HepG2 (cell line): Measurements from ENCODE around the gene CTLA4. TPM values are rescaled to one million over a fixed set of nuclear protein-coding genes. Genes with fewer than 3 reads are reported as not detected.

Experiments
- ATAC-seq: fragments of 200-7000 bp; cut with Tn5 transposase; 3 replicates; pipeline ENCODE4 v1.9.1; 2020; ENCODE audit warnings: mild to moderate bottlenecking, moderate library complexity
- BruUV-seq: library from RNA; stranded (reverse); fragments of 400-500 nt; replicated peaks from 2 replicates; lab custom pipeline; 2021; lab: Mats Ljungman, UMichigan
- CTCF ChIA-PET: fragments of 300-600 bp; formaldehyde crosslinking; extraction: SDS; loops from one replicate; lab custom pipeline; 2021; ENCODE audit warnings: low total read pairs, inconsistent platforms, low intra/inter-chr PET ratio; lab: Yijun Ruan, JAX
- POLR2A ChIA-PET: fragments of 350-600 bp; sonication (Branson Sonifier 250); formaldehyde crosslinking; loops from one replicate; lab custom pipeline; 2020; ENCODE audit warnings: antibody characterized with exemption, inconsistent platforms; lab: Yijun Ruan, JAX
- DNase-seq: peaks from one replicate; pipeline ENCODE4 v3.0.0-alpha.2; 2015; ENCODE audit warnings: low spot score
- FAIRE-seq: peaks from 3 replicates; lab custom pipeline; 2011; peaks lifted over from hg19 to GRCh38; lab: Jason Lieb, UNC
- H2AFZ ChIP-seq: one replicate; pipeline ENCODE4 v1.6.1; 2011; ENCODE audit warnings: low read length, inconsistent platforms
- H3K27ac ChIP-seq: fragments of 300-600 bp; 3 replicates; pipeline ENCODE4 v1.8.0; 2011; ENCODE audit warnings: mixed run types, mild to moderate bottlenecking, mixed read lengths, low read length, inconsistent platforms; ENCODE audit not compliant: insufficient read depth; ENCODE audit errors: extremely low read length
- H3K27me3 ChIP-seq, 2 experiments: fragments of 200-600 bp in 1 of 2; 2 replicates in 1 of 2; 3 replicates in 1 of 2; pipeline versions ENCODE4 v1.6.0 to v1.8.0; 2011; ENCODE audit warnings: low read length in 2 of 2, mild to moderate bottlenecking in 2 of 2, moderate library complexity in 2 of 2, inconsistent platforms in 1 of 2; ENCODE audit not compliant: insufficient read depth in 2 of 2, control insufficient read depth in 1 of 2
- H3K36me3 ChIP-seq, 2 experiments: fragments of 200-600 bp in 1 of 2; replicated peaks in 1 of 2; 2 replicates in 1 of 2; 3 replicates in 1 of 2; pipeline versions ENCODE4 v1.5.1 to v1.8.0; 2011; ENCODE audit warnings: low read length in 2 of 2, inconsistent platforms in 1 of 2; ENCODE audit not compliant: insufficient read depth in 2 of 2, control insufficient read depth in 1 of 2
- H3K4me1 ChIP-seq: 2 replicates; pipeline ENCODE4 v1.5.1; 2012; ENCODE audit warnings: low read length, inconsistent platforms; ENCODE audit not compliant: insufficient read depth
- H3K4me2 ChIP-seq: 2 replicates; pipeline ENCODE4 v1.6.0; 2011; ENCODE audit warnings: low read depth, low read length, inconsistent platforms
- H3K4me3 ChIP-seq, 3 experiments: fragments of 200-600 bp in 1 of 3; sonication (generic), shearing (Covaris generic) in 1 of 3; replicated peaks in 1 of 3; 2 replicates each; pipeline ENCODE4 v1.5.1; 2011 to 2016; ENCODE audit warnings: low read length in 3 of 3, inconsistent platforms in 2 of 3, low read depth in 2 of 3, mild to moderate bottlenecking in 2 of 3, control low read depth in 1 of 3, mixed read lengths in 1 of 3; ENCODE audit not compliant: insufficient read depth in 1 of 3
- H3K79me2 ChIP-seq: one replicate; pipeline ENCODE4 v1.6.1; 2011; ENCODE audit warnings: low read length, inconsistent platforms; ENCODE audit not compliant: insufficient read depth
- H3K9ac ChIP-seq: 2 replicates; pipeline ENCODE4 v1.6.0; 2011; ENCODE audit warnings: mild to moderate bottlenecking, low read depth, low read length, inconsistent platforms; ENCODE audit not compliant: insufficient read depth
- H3K9me3 ChIP-seq: 2 replicates; pipeline ENCODE4 v1.5.1; 2012; ENCODE audit warnings: mild to moderate bottlenecking, low read length
- H4K20me1 ChIP-seq: 2 replicates; pipeline ENCODE4 v1.6.0; 2011; ENCODE audit warnings: inconsistent platforms, mild to moderate bottlenecking, low read length, moderate library complexity; ENCODE audit not compliant: insufficient read depth
- FOXK1 ChIP-seq: sonication (generic); formaldehyde crosslinking; IDR thresholded peaks from 2 replicates; pipeline ENCODE4 v1.4.0; 2020; ENCODE audit warnings: low read depth, missing genetic modification reagents, borderline replicate concordance
- HES4 ChIP-seq: sonication (generic); formaldehyde crosslinking; IDR thresholded peaks from 2 replicates; pipeline ENCODE4 v1.9.0; 2021; ENCODE audit warnings: mild to moderate bottlenecking, missing genetic modification reagents, borderline replicate concordance
- HOXA9 ChIP-seq: sonication (generic); formaldehyde crosslinking; IDR thresholded peaks from 2 replicates; pipeline ENCODE4 v1.8.1; 2022; ENCODE audit warnings: missing genetic modification reagents, mild to moderate bottlenecking, moderate library complexity, borderline replicate concordance
- MLX ChIP-seq: IDR thresholded peaks from 2 replicates; pipeline ENCODE4 v1.6.1; 2016
- RAD21 ChIP-seq: fragments of 450-650 bp; formaldehyde crosslinking; IDR thresholded peaks from 2 replicates; pipeline ENCODE4 v1.5.0; 2020; ENCODE audit warnings: mild to moderate bottlenecking
- RAD51 ChIP-seq: fragments of 450-650 bp; IDR thresholded peaks from 2 replicates; pipeline ENCODE4 v1.6.1; 2016; ENCODE audit warnings: borderline replicate concordance
- USF2 ChIP-seq, 2 experiments: sonication (generic) in 1 of 2; formaldehyde crosslinking in 1 of 2; IDR thresholded peaks; 2 replicates each; pipeline versions ENCODE4 v1.5.1 to v1.6.1; 2011 to 2020; ENCODE audit warnings: borderline replicate concordance in 1 of 2, low read depth in 1 of 2, low read length in 1 of 2, mild to moderate bottlenecking in 1 of 2, missing genetic modification reagents in 1 of 2, moderate library complexity in 1 of 2
- ZIK1 ChIP-seq: sonication (generic); formaldehyde crosslinking; IDR thresholded peaks from 2 replicates; pipeline ENCODE4 v1.5.0; 2020; ENCODE audit warnings: mild to moderate bottlenecking, low read depth, missing genetic modification reagents, borderline replicate concordance
- ZNF513 ChIP-seq: sonication (generic); formaldehyde crosslinking; conservative IDR thresholded peaks from 2 replicates; pipeline ENCODE4 v1.5.0; 2020; ENCODE audit warnings: missing genetic modification reagents
- WGBS: methylation state at CpG from one replicate; pipeline ENCODE4 v1.1.6; 2017; ENCODE audit warnings: low lambda C conversion rate; 5-methylcytosine and 5-hydroxymethylcytosine counted together
- in situ Hi-C: cut with HindIII; loops from 2 replicates; pipeline ENCODE4 v1.10.0; 2017; ENCODE audit warnings: low pct_unique_long_range_greater_than_20kb; ENCODE audit not compliant: extremely low pct_ligation_motif_present
- intact Hi-C: fragments of 100-400 bp; cut with micrococcal nuclease; formaldehyde crosslinking; loops from one replicate; pipeline ENCODE4 v1.10.0; 2022; ENCODE audit not compliant: unreplicated experiment
- polyA plus RNA-seq, 8 experiments: library from polyadenylated mRNA; depleted of rRNA in 3 of 8; stranded (reverse) in 7 of 8; unstranded in 1 of 8; fragments of >200 nt; fragmentation: Illumina TruSeq in 4 of 8; extraction: Trizol in 4 of 8; gene quantifications; 2 replicates each; pipeline versions ENCODE4 v1.2.1 to v1.2.3, GENCODE V29; 2011 to 2016; ENCODE audit warnings: low read depth in 4 of 8, missing spikeins in 1 of 8, mixed read lengths in 1 of 8; ENCODE audit not compliant: insufficient read depth in 1 of 8
- total RNA-seq, 5 experiments: library from RNA; depleted of rRNA; stranded (reverse); fragments of >200 nt; fragmentation: Illumina TruSeq; extraction: Trizol; gene quantifications; 2 replicates each; pipeline ENCODE4 v1.2.3, GENCODE V29; 2016; ENCODE audit warnings: low read depth in 1 of 5

Gene CTLA4
- total and polyA plus RNA-seq, 2 of the 13 experiments (the other 11 are each of a cell fraction or from before 2014, with no cell fraction given): 0.16 TPM; not detected in 1

- H3K4me1 ChIP-seq: no peaks in the 10 kb centered on the region
- intact Hi-C loops (no loop called here), in situ Hi-C loops (no loop called here)
- no peaks in the 10 kb centered on the region for H3K36me3 ChIP-seq
- peak; percentile 50 for TF ChIP-seq USF2 (IDR thresholded peaks at IDR 0.05; ENCODE audit: low read depth, low read length)
- no peak for TF ChIP-seq USF2 (CRISPR knock-in tag; IDR thresholded peaks at IDR 0.05; ENCODE audit: borderline replicate concordance)
- no peak for TF ChIP-seq HOXA9 (CRISPR knock-in tag)
- TF ChIP-seq ZIK1 (CRISPR knock-in tag): no peak
- no peak for TF ChIP-seq RAD21
- no peak for TF ChIP-seq HES4 (CRISPR knock-in tag)
- TF ChIP-seq FOXK1 (CRISPR knock-in tag): no peak
- TF ChIP-seq RAD51: peak; percentile 83
- no peak for TF ChIP-seq ZNF513
- no peak for TF ChIP-seq MLX
- no peaks in the 10 kb centered on the region for H4K20me1 ChIP-seq
- CTCF ChIA-PET: no interaction called here
- H3K9ac ChIP-seq: no peak overlapping the region
- no peak overlapping the region for H3K27ac ChIP-seq
- H3K27me3 ChIP-seq: peaks cover 2 to 24% of the 10 kb centered on the region in 2 experiments; a peak in 1 of 5 replicates
- BruUV-seq: no TSS peak
- H3K4me3 ChIP-seq: no peak overlapping the region
- DNase-seq (no peak), ATAC-seq (no peak), FAIRE-seq (no peak)
- no peak overlapping the region for H2AFZ ChIP-seq
- H3K79me2 ChIP-seq: no peaks in the 10 kb centered on the region
- POLR2A ChIA-PET: no interaction called here
- H3K9me3 ChIP-seq: no peaks in the 10 kb centered on the region
- no peak overlapping the region for H3K4me2 ChIP-seq
- 48% methylated on average over 6 of the region's 6 CpGs for WGBS
Observed at GRCh38 chr2:203835420-203835819, 32.2 kb upstream of the CTLA4 start.
